Fibroblast of skin of right quadriceps (primary cell): Measurements from ENCODE around the gene ADAM15.

Experiments used
- DNase-seq: peaks from one replicate; pipeline ENCODE4 v3.0.0-alpha.2; 2013

The ADAM15 gene

DNA sequence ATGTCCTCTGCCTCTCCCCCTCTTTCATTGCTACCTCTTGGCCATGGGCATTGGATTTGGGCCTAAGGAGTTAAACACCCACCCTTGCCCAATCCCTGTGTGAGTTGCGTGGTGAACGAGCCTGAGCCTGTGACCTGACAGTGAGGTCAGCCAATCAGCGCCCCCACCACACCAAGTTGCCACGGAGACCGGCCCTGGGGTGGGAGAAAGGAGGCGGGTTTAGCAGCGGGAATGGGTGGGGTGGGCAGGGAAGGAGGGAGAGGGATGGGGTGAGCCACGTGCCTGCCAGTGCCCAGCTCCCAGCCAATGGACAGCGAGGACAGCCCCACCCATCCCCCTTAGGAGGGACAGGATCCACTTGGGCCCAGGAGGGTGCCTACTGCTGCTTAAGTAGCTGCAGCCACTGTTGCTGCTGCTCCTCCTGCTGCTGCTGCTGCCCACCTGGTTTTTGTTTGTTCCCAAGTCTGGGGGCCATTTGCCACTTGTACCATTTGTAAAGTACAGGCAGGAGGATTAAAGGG lies 39.0 kb upstream of the ADAM15 start:
- peak; percentile 40 for DNase-seq

DNA sequence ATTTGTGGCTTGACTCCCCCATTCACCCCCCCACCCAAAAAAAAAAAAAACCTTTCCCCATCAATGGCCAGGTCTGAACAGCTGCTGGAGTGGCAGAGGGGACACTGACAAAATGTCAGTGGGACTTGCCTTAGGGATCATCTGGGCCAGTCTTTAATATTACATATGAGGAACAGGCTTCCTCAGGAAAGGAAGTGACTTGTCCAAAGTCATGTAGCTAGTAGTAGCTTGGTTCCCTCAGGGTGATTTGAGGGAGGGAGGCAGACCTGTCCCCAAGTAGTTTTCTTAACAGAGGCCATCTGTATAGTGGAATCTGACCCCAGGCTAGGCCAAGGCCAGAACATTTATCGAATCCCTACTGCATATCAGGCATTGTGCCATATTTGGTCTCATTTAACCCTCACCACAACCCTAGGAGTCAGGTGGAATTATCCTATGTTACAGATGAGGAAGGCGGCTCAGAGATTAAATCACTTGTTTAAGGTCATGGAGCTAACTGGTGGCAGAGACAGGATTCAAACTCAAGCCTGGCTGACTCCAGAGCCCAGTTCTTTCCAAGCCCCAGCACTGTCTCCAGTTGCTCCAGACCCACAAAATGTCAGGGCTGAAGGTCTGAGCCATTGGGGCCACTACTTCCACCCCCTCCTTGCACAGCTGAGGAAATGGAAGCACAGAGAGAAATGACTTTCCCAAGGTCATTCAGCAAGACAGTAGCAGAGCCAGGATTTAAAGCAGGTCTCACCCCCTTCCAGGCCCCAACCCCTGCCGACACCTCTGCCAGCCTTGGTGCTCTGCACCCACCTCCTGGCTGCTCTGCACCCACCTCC lies 38.1 kb upstream of the ADAM15 start:
- DNase-seq = no peak

DNA sequence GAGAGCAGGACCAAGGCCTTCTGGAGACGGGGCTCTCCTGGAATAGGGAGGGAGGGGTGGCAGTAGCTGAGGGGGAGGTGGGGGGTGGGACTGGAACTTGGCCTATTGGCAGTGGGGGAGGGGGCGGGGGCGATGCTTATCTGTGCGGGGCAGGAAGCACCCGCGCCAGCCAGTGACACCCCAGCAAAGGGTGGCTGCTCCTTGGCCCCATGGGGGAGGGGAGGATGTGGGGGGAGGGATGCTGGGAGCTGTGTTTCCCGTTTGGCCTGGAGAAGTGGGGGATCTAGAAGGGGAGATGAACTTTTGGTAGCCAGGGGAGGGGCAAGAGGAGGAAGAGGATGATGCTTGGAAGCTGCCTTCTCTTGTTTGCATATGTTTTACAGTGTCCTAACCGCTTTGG lies 37.5 kb upstream of the ADAM15 start:
- no peak for DNase-seq

DNA sequence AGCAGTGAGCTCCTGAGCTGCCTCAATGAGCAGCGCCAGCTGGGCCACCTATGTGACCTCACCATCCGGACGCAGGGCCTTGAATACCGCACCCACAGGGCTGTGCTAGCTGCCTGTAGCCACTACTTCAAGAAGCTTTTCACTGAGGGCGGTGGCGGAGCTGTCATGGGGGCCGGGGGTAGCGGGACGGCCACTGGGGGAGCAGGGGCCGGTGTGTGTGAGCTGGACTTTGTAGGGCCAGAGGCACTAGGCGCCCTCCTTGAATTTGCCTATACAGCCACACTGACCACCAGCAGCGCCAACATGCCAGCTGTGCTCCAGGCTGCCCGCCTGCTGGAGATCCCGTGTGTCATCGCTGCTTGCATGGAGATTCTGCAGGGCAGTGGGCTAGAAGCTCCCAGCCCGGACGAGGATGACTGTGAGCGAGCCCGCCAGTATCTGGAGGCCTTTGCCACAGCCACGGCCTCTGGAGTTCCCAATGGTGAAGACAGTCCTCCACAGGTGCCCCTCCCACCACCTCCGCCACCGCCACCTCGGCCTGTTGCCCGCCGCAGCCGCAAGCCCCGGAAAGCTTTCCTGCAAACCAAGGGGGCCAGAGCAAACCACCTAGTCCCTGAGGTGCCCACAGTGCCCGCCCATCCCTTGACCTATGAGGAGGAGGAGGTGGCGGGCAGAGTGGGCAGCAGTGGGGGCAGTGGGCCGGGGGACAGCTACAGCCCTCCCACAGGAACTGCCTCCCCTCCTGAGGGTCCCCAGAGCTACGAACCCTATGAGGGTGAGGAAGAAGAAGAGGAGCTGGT lies 36.2 kb upstream of the ADAM15 start:
- no peak for DNase-seq

DNA sequence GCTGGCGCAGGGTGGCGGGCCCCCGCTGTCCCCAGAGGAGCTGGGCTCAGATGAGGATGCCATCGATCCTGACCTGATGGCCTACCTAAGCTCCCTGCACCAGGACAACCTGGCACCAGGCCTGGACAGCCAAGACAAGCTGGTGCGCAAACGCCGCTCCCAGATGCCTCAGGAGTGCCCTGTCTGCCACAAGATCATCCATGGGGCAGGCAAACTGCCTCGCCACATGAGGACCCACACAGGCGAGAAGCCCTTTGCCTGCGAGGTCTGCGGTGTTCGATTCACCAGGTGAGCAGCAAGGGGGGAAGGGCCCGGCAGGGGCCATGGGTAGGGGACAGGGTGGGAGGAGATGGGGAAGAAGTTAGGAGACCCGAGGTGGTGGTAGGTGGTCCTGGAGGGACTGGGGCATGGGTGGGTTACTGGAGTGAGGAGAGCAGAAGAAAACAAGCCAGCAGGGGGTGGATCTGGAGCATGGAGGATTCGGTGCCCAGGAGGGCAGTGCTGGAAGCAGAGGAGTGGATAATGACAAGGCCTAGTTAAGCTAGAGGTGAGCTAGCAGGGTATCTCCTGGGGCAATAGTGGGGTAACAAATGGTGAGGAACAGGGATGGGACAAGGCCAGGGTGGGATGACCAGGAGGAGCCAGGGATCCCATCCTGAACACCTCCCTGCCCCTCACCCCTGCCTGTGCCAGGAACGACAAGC lies 35.4 kb upstream of the ADAM15 start:
- no peak for DNase-seq

DNA sequence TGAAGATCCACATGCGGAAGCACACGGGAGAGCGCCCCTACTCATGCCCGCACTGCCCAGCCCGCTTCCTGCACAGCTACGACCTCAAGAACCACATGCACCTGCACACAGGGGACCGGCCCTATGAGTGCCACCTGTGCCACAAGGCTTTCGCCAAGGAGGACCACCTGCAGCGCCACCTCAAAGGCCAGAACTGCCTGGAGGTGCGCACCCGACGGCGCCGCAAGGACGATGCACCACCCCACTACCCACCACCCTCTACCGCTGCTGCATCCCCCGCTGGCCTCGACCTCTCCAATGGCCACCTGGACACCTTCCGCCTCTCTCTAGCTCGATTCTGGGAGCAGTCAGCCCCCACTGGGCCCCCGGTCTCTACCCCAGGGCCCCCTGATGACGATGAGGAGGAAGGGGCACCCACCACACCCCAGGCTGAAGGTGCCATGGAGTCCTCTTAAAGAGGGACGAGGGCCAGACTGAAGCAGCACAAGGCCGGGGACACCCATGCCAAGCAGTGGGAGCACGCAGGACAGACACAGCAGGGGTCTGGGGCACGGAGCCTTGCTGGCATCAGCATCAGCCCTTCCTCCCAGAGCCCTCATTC lies 34.8 kb upstream of the ADAM15 start:
- no peak for DNase-seq

DNA sequence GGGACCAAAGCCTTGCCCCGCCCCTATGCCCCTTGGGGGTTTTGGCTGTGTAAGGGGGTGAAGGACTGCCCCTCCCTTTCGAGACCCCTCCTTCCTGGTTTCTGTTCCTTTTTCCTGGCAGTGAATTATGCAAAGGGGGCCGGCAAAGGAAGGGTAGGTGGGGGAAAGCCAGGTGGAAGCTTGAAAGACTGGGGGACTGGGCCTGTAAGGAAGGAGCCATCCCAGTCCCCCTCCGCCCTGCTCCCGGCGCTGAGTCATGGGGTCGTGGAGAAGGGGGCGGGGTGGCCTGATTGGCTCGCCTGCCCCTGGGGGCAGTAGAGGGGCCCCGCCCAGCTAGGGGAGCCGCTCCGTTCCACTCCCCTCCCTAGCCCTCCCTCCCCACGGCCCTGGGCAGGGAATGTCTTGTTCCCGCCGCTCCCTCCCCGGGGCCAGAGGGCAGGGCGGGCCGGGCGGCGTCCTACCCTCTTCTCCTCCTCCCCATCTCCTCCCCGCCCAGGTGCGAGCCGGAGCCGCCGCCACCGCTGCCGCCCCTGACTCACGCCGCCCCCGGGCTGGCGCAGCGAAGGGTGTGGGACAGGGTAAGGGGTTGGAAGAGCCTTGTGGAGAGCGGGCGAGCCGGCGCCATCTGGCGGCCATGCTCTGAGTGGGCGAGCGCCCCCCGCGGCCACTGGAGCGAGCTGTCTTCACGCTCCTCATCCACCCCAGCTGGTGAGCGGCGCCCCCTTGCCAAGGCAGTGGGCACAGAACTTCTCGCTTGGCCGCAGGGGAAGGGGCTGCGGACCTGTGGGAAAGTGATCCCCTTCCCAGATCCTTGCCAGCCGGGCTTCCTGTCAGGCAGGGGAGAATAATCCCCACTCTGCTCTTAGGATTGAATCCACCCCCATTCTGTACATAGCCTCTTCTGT lies 33.8 kb upstream of the ADAM15 start:
- peak; percentile 86 for DNase-seq

DNA sequence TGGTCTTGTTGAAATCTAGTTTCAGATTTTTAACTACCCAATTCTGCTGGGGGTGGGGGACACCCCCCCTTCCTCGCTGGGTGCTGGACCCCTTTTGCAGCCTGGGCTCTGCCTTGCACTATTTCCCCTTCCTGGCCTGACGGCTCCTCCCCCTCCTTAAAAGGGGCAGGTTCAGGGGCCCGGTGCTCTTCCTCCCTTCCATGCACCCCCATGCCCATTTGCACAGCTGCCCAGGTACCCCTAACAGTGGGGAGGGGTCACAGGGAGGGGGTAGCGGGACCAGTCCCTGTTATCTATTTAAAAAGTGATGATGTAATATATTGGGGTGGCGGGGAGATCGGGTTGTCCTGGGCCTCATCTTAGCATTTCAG lies 33.2 kb upstream of the ADAM15 start:
- no peak for DNase-seq

DNA sequence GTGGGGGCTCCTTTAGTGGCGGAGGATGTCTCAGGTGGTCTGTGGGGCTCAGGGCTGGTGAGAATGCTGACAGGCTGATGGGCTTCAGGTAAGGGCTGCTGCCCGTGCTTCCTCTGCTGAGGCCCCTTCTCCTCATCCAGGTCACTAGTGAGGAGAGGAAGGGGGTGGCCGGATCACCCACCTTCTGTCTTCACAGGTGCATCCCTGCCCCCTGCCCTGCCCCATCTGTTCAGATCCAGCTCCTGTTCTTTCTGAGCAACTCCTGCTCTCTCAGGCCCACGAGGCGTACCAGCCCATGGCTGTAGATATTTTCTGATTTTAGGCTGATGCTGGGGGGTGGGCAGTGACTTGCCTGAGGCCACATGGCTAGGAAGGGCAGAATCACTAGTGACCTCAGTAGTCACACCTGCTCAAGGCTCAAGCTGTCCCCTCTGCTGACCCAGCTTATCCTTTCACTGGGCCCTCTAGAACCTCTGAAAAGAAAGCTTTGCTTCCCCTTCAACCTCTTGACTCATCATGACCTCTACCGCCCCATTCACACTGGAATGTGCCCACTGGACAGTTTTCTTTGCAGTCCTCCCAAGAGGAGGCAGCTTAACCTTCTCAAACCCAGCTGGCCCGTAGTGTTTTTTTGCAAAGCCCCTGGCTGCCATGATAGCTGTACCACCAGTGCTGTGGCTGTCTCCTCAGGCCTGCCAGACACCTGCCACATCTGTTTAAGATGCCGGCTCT lies 32.3 kb upstream of the ADAM15 start:
- no peak for DNase-seq

DNA sequence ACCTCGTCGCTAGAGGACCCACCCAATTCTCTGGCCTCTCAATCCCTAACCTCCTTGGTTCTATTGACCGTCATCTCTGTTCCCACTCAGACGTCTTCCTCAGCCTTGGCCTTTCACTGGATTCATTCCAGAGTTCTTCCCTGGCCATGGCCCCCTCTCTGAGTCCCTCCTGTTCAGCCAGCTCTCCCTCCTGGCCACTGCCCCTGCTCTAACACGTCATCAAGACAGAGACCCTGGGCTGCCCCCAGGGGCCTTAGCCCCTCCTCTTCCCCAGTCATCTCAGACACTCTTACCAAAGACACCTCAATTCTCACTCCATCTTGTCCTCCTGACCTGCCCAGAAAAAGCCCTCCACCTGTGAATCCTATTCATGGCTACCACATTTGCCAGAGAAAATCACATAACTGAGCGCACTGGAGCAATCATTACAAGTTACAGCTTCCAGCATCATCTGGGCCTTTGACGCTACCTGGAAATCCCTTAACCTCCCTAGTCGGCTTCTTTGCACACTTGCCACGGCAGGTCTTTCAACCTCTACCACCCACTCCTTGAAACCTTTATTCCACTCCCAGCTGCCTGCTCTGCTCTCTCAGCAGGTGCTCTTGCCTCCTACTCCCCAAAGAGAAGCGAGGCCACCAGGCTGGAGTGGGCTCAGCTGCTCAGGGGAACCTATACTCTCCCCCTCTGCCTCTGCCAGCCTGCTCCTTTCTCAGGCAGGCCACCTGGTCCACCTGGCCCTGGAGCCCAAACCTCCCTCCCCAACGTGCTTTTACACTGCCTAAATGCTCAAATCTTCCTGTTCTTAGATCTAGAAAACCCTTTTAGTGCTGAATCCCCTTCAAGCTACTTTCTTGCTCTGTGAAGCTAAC lies 31.5 kb upstream of the ADAM15 start:
- DNase-seq = no peak

DNA sequence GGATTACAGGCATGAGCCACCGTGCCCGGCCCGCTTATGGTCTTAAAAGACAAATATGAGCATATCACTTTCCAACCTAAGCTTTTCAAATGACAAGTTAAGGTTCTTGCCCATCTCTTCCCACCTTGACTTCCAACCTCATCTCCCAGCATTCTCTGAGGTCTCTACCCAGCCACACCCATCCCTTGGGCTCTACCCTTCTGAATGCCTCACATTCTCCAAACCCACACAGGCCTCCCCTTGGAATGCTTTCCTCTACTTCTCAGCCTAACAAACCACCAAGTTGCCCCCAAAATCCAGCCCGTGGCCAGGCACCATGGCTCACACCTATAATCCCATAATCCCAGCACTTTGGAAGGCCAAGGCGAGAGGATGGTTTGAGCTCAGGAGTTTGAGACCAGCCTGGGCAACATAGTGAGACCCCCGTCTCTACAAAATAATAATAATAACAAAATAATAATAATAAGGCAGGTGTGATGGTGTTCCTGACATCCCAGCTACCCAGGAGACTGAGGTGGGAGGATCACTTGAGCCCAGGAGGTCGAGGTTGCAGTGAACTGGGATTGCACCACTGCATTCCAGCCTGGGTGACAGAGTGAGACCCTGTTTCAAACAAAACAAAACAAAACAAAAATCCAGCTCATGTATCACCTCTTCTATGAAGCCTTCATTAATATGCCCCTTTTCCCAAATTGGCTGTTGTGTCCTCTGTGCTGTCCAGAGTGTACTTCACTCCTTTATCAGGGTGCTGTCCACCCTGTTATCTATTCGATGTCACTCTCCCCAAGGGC lies 28.8 kb upstream of the ADAM15 start:
- no peak for DNase-seq

DNA sequence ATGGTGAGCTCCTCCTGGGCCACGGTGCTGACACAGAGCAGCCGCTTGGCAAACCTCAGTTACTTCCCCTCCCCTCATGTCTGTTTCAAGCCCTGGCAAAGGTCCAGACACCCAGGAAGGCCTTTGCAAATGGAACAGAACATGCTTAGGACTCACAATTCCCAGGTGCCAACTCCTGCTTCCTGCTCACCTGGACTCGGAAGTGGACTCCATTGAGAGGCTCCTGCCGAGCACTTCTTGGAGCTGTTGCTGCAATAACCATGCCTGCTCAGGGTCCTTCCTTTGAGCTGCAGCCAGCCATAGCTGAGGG lies 28.2 kb upstream of the ADAM15 start:
- no peak for DNase-seq

DNA sequence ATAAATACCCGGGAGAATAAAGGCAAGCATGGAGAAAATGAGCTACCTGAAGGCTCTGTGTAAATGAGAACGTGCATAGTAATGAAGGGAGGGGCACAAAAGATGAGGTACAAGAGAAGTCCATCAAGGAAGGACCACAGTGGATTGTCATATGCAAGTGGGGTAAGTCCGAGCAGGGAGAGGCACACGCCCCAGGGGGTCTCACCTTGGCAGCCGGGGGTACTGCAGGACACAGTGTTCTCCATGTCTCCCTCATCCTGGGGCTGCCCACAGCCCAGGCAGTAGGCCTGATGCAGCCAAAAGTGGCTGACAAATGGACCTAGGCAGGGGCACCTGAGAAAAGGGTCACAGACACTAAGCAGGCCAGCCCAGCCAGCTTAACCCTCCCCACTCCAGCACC lies 27.5 kb upstream of the ADAM15 start:
- DNase-seq = no peak

DNA sequence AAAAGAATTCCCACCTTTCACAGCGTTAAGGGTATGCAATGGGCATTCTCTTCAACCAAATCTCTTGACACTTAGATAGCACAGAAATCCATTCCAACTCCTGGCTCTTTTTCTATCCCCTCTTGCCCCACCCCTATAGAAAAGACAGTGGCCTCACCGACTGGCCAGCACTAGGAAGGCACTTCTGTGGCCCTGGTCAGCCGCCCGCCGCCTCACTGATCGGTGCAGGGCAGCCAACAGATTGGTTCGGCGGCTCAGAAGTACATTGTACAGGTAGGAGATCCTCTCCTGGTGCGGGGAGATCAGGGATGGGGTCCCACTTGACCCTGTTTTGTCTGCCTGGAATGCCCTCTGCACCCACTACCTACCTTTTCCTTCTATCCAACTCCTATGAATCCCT lies 26.8 kb upstream of the ADAM15 start:
- DNase-seq = no peak

DNA sequence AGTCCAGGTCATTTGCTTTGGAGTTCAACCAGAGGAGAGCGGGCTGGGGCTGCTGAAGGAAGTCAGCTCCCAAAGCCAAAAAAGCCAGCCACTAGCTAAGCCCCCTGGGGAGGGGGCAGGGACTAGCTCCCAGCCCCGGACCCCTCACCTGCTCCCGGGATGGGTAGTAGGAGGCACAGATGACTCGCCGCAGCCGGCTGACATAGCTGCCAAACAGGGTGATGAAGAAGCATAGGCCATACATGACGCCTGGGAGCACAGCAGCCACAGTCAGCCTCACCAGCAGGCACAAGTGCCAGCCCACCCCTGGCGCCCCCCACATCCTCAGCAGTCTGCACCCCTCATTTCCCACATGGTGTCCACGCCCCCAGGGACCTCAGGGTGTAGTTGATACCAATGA lies 25.0 kb upstream of the ADAM15 start:
- DNase-seq = no peak

DNA sequence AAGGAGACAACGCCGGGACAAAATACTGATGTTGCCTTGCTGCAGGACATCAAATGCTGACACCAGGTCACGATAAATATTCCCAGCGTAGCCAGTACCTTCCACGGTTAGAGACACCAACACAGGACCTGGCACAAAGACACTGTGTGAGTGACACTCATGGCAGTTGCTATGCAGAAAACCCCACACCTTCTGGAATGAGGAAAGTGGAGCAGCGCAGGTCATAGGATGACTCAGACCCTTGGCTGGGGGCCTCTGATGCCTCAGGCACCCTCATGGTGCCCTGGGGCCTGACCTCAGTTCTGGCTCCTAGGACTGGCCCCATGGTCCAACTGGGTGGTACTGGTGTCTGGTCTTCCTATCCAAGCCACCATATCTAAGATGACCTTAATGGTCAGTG lies 24.5 kb upstream of the ADAM15 start:
- DNase-seq = no peak

DNA sequence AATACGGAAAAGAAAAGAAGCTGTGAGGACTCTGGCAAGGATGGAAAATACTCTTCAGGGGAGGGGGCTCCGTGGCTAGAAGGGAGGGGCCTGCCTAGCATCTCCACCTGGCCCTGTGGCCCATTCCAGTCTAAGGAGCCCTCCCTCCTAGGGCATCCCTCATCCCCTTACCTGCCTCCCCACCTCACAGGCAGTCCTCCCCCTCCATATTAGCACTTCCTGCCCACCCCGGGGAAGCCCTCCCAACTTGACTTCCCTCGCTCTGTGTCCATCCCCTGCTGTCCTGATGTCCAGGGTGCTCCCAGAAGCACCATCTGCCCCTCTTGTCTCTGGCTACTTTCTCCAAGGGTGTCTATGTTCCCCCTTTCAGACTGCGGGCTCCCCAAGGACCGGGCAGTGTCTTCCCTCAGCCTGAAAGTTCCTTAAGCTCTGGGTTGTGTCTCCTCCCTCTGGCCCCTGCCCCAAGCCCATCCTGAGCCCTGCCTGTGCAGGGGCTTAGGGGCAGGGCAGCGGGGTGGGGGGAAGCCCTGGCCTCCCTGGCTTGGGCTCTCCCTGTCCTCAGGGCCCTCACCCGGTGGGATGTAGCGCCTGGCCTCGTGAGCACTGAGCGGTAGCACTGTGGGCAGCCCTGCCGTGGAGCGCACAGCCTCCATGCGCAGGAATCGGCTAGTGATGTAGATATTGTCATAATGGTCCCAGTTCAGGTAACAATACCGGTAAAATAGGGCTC lies 21.4 kb upstream of the ADAM15 start:
- no peak for DNase-seq

DNA sequence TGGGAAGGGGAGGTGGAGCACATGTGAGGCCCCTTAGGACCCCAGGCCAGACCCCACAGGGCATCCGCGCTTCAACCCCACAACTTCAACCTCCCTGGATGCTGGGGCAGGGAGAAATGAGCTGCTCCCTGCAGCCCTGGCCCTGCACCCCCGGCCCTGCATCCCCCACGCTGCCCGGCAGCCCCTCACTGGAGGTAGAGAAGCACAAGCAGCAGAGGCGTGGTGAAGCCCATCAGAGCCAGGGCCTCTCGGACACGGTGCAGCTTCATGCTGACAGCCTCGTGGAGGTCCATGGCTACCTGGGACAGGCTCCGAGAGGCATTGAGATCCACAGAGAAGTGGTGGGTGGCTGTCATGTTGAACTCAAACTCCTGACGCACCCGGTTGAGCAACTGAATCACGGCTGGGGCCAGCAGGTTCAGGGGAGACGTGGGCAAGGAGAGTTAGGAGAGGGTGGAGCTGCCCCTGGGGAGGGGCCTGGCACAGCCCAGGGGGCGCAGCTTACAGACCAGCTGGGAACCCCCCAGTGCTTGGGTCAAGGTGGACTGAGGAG lies 20.8 kb upstream of the ADAM15 start:
- no peak for DNase-seq

DNA sequence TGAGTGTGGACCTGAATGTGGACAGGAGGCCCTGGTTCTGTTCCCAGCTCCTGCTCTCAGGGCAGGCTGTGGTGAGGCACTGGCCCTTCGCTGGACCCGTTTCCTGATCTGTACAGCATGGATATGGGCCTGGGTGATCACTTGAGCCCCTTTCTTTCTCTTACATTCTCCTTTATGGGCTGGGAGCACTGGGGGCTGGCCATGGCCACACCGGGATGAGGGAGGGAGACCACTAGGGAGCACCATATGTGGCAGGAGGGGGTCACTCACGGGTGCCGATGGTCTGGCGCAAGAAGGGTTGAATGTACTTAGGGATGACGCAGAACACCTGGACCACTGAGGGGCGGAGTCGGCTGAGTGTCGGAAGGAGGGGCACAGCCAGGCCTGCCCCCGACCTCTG lies 20.2 kb upstream of the ADAM15 start:
- DNase-seq = no peak
